Esophagus muscularis mucosa (tissue), 3 donors: ENCODE data around the gene IFT52.
"Not testable (repeated sequence)": the region's sequence is repeated elsewhere in the genome, so short reads cannot be mapped to it uniquely, and the experiment has no call there.

Experiments used
- CTCF ChIP-seq, 3 experiments: fragments of 200-600 bp in 2 of 3; fragments of 450-650 bp in 1 of 3; sonication (generic) in 2 of 3; IDR thresholded peaks; one replicate each; pipeline ENCODE4 v1.5.1; 2017 to 2019; ENCODE audit warnings: antibody characterized with exemption in 3 of 3, mild to moderate bottlenecking in 2 of 3, moderate library complexity in 1 of 3
- POLR2A ChIP-seq: fragments of 450-650 bp; IDR thresholded peaks from one replicate; pipeline ENCODE4 v1.6.1; 2017; ENCODE audit warnings: antibody characterized with exemption, moderate library complexity, mild to moderate bottlenecking, low read depth
- POLR2AphosphoS5 ChIP-seq, 2 donors: sonication (generic); formaldehyde crosslinking; IDR thresholded peaks; one replicate each; pipeline ENCODE4 v1.6.1; 2017; ENCODE audit warnings: antibody characterized with exemption in 2 of 2

- TF ChIP-seq POLR2AphosphoS5 (IDR thresholded peaks at IDR 0.05); CTCF (IDR thresholded peaks at IDR 0.05); POLR2A: not testable (repeated sequence)
These were observed 64.4 kb downstream of the IFT52 start for GRCh38 chr20:43655176-43655575.
